Hematopoietic multipotent progenitor cell treated with erythropoietin and hydrocortisone succinate and interleukin-3 and kit ligand, for 8 days (in vitro differentiated cells): ENCODE data around the gene SMIM43.

Source experiments
- DNase-seq: peaks from one replicate; pipeline ENCODE4 v3.0.0-alpha.2; 2015

Gene SMIM43

GRCh38 chr4:121764702-121765367 is at the start of gene SMIM43:
TSS of gene SMIM43 (minus strand) at chr4:121765164. CDS start at chr4:121765105, 59 bp downstream.
- DNase-seq: no peak

- DNase-seq: no peak
These were observed 49.8 kb upstream of the SMIM43 start for GRCh38 chr4:121814756-121815155.

DNA sequence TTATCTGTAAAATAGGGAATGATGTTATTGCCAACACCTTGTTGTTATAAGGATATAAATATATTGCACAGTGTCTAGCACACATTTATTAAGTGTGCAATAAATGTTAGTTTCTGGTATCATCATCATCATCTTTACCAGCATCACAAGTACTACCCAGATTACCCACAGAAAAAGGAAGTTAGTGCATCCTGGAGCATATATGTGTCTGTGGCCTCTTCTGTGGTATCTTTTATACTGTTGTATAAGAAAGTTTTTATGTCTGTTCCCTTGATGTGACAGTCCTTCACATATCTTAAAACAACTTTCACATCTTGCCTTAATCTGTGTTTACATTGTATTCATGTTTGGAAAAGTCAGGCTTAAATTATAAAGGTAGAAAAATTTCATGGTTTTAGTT is 46.2 kb upstream of the SMIM43 start:
- DNase-seq: no peak

DNA sequence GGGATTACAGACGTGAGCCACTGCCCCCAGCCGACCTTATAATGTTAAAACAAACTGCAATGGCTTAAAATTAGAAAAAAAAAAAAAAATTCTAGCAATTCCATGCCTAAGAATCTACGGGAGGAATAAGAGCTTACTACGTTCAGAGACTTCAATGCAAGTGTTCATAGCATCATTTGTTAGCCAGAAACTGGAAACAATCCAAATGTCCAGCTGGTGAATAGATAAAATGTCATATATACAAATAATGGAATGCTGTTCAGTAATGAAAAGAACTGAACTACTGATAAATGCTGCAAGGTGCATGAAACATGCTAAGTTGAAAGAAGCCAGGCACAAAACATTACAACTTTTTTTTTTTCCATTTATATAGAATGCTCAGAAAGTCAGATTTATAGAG is 41.4 kb upstream of the SMIM43 start:
- no peak for DNase-seq

- no peak for DNase-seq
These were observed 36.7 kb upstream of the SMIM43 start for GRCh38 chr4:121801715-121802075.

DNA sequence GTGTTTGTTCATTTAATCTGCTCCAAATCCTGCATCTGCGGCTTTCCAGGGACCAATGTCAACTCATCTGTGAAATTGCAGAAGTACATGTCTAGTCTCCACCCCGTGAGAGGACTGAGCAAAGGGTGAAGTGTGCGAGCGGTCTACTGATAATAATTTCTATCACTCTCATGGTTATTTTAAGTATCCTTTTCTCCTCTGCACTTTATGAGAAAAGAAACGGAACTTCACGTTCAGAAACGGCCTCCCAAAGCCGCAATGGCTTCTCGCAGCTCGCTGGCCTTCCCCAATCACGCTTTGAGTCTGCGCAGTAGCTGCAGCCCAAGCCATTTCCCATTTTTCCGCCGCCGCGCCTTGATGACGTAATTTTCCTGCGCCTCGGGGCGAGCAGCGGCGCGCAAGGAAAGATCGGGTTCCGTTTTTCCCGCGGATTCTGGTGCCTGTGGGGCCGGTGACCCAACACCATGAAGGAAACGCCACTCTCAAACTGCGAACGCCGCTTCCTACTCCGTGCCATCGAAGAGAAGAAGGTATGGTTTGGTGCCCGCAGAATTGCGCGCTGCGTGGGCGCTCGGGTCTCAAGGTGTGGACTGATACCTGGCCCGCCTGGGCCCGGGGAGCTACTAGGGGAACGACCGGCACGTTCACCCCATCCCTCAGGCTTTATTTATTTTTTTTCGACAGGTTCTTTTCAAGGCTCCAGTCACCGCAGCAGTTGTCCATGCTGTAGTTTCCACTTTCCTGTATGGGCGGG is 36.2 kb upstream of the SMIM43 start, which contains the start of gene EXOSC9:
TSS of gene EXOSC9 (plus strand) at position 363 of the 754 bp plus-strand sequence. CDS start at position 465, 102 bp downstream.
- DNase-seq: peak; percentile 95

DNA sequence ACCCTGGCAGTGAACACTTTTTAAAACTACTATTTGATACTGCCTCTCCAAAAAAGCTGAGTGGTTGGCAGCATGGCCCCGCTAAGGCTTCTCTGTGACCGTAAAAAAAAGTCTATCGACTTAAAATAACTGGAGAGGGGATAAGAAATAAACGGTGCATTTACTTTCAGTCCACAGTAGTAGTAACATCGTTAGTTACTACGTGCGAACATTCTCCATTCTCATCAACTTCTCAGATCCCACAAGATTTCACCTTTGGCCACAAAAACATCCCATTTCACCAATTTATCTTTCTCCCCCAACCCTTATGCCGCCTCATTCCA is 35.6 kb upstream of the SMIM43 start:
- no peak for DNase-seq

- DNase-seq: no peak
These were observed 35.0 kb upstream of the SMIM43 start for GRCh38 chr4:121799867-121800501.

GRCh38 chr4:121799208-121799823 is 34.4 kb upstream of the SMIM43 start:
- DNase-seq: no peak

GRCh38 chr4:121796283-121796682 is 31.3 kb upstream of the SMIM43 start:
- no peak for DNase-seq

DNA sequence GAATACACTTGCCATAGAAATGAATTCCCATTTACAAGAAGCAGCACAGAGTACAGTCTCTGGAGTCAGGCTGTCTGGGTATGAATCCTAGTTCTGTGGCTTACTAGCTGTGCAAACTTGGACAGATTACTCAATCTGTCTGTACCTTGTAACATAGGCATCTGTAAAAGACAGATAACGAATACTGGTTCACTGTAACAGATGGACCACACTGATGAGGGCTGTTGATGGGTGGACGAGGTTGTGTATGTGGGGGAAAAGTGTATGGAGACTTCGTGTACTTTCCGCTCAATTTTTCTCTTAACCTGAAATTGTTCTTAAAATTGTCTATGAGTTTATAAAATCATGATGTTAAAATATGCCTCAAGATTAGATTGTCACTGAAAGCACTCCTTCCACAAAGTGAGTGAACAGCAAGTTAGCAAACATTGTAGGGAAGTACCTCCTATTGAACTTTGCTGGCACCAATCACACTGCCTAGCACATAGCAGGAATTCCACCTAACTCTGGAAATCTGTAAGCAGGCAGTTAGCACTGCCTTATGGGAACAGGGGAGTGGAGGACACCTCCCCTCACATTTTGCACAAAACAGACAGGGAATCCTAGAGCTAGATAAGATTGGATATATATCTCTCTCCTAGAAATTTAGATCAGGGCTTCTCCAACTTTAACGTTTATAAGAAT is 29.7 kb upstream of the SMIM43 start:
- peak; percentile 95 for DNase-seq

GRCh38 chr4:121792966-121793365 is 28.0 kb upstream of the SMIM43 start:
- DNase-seq: no peak

DNA sequence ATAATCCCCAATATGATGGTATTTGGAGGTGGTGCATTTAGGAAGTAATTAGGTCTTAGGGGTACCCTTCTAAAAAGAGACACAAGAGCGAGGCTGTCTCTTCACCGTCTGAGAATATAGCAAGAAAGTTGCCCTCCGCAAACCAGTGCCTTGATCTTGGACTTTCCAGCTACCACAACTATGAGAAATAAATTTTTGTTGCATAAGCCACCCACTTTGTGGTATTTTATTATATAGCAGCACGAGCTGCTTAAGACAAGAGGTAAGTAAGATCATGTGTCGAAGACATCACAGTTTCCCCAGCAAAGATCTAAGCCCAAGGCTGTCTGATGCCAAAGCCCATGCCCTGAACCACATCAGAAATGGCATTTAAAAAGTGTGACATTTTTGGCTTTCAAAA is 26.5 kb upstream of the SMIM43 start:
- DNase-seq: no peak

DNA sequence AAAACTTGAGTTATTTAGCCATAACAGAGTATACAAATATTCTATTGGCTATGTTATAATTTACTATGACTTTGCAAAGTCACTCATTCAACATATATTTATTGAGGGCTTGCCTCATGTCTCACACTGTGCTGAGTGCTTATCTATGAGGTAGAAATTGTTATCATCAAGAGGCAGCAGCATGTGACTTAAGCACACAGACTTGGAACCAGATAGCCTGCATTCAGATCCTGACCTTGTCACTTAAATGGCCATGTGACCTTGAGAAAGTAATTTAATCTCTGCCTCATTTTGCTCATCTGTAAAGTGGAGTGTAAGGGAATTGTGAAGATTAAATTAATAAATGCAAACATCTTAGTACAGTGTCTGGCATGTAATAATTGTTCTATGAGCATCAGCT is 26.0 kb upstream of the SMIM43 start:
- DNase-seq: peak; percentile 94

- DNase-seq: peak; percentile 16
These were observed 25.2 kb upstream of the SMIM43 start for GRCh38 chr4:121789960-121790829.

DNA sequence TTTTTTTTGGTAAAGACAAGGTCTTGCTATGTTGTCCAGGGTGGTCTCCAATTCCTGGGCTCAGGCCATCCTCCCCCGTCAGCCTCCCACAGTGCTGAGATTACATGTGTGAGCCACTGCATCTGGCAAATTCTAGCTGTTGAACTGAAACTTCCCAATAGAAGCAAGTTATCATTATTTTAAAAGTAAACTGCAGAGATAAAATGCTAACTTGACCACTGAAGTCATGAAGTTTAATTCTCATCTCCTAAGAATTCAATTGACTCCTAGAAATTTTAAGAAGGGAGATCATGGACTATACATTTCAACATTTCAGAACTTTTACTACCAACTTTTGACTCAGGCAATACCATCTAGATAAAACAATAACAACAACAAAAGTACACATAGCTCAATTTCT is 24.5 kb upstream of the SMIM43 start:
- no peak for DNase-seq

DNA sequence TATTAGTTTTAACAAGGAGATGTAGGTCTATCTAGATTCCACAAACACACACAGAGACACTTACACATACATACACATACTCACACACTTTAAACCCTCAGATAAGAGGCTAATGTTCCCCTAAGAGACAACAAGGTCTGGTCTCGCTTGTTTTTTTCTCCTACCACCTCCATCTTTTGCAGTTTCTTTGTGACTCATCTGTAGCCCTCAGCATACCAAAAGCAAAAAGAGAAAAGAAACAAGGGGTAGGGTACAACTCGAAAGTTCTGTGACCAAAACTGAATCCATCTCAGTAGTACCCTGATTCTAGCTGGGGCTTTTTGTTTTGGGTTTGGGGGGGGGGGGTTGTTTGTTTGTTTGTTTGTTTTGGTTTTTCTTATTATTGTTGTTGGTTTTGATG is 23.9 kb upstream of the SMIM43 start:
- DNase-seq: no peak

DNA sequence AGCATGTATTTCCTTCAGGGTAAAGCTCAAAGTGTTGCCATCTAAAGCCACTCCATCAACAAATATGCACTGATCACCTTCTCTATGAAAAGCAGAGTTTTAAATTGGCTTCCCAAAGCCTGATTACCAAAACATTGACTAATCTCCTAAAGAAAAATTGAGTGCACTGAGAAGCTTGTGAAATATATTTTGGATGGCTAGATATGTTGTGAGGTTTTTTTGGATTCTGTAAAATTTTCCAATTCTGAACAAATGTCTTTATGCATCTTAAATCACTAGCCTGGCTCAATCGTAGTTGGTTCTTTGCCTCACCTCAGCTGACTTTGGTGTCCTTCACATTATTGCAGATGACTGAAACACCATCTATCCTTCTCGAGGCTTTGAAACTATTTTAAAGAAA is 21.3 kb upstream of the SMIM43 start:
- DNase-seq: no peak

DNA sequence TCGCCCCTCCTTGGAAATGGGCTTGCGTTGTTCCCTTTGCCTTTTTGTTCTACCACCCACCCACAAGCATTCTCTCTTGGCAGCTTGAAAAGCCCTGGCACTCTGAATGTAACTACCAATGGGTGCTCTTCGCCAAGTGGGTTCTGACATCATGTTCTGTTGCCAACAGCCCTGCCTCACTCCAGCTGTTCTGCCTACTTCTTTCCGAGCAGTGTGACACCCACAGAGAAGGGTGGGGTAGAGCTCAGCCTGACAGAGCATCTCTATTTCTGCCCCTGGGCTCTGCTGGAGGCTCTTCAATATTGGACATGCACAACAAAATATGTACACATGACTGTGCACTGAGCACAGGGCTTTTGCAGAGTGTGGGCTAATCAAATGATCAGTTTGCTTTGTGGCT is 20.5 kb upstream of the SMIM43 start:
- no peak for DNase-seq

DNA sequence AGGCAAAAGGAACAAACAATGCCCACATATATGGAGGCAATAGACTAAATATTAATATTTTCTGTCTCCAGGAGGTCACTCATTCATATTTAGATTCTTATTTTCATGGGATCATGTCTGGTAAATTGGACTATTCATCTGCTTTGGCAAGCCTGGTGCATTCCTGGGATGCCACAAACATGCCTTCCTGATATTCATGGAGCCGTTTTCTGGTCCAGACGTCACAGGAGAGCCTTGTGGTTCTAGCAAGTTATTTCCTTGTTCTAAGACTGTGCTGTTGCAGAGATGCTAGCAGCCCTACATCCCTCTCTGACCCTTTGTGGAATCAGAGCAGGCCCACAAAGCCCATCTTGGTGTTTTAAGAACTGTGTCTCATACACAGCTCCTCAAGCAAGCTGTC is 20.0 kb upstream of the SMIM43 start:
- DNase-seq: no peak

DNA sequence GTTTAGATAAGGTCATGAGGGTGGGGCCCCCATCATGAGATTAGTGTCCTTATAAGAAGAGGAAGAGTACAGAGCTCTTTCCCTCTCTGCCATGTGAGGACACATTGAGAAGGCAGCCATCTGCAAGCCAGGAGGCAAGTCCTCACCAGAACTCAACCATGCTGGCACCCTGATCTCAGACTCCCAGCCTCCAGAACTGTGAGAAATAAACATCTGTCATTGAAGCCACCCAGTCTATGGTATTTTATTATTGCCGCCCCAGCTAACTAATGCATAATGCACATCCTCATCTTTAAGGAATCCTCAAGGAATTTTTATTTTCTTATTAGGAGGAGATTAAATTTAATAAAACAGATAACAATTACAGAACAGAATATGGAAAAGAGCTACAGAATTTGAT is 19.4 kb upstream of the SMIM43 start:
- no peak for DNase-seq

- DNase-seq: no peak
These were observed 18.2 kb upstream of the SMIM43 start for GRCh38 chr4:121783210-121783609.
